Right atrium auricular region (tissue), 2 donors: Measurements from ENCODE around the gene ZNF507. TPM values are rescaled to one million over a fixed set of nuclear protein-coding genes. Genes with fewer than 3 reads are reported as not detected.

Experiments used
- DNase-seq: peaks from one replicate; pipeline ENCODE4 v3.0.0-alpha.2; 2019; ENCODE audit warnings: low spot score
- H3K27ac ChIP-seq, 2 donors: fragments of 200-600 bp; sonication (generic); 1 replicate in 1 of 2; 2 replicates in 1 of 2; pipeline ENCODE4 v1.5.1; 2016 to 2019
- H3K27me3 ChIP-seq, 2 donors: fragments of 200-600 bp; sonication (generic); one replicate each; pipeline versions ENCODE4 v1.5.1 to v1.6.0; 2017 to 2019
- H3K36me3 ChIP-seq: fragments of 200-600 bp; sonication (generic); one replicate; pipeline ENCODE4 v1.5.1; 2016
- H3K4me1 ChIP-seq, 2 donors: fragments of 200-600 bp; sonication (generic); one replicate each; pipeline versions ENCODE4 v1.5.1 to v1.6.0; 2017 to 2019
- H3K4me3 ChIP-seq, 2 donors: fragments of 200-600 bp; sonication (generic); 1 replicate in 1 of 2; 2 replicates in 1 of 2; pipeline ENCODE4 v1.5.1; 2017 to 2019; ENCODE audit warnings: mild to moderate bottlenecking in 1 of 2, moderate library complexity in 1 of 2
- H3K9me3 ChIP-seq, 2 donors: fragments of 200-600 bp; sonication (generic); one replicate each; pipeline ENCODE4 v1.5.1; 2019
- total RNA-seq, 2 donors: library from RNA; depleted of rRNA; stranded (reverse); fragments of >200 nt; gene quantifications; one replicate each; pipeline ENCODE4 v1.1.0, GENCODE V29; 2016
- TF ChIP-seq, protein P1 (sequence below), 2 donors: fragments of 200-600 bp; sonication (generic); IDR thresholded peaks; one replicate each; pipeline ENCODE4 v1.5.1; 2019; ENCODE audit warnings: antibody characterized with exemption in 2 of 2

The ZNF507 gene
- total RNA-seq, 2 donors from 2014 or later = 9.0 to 12.7 TPM

DNA sequence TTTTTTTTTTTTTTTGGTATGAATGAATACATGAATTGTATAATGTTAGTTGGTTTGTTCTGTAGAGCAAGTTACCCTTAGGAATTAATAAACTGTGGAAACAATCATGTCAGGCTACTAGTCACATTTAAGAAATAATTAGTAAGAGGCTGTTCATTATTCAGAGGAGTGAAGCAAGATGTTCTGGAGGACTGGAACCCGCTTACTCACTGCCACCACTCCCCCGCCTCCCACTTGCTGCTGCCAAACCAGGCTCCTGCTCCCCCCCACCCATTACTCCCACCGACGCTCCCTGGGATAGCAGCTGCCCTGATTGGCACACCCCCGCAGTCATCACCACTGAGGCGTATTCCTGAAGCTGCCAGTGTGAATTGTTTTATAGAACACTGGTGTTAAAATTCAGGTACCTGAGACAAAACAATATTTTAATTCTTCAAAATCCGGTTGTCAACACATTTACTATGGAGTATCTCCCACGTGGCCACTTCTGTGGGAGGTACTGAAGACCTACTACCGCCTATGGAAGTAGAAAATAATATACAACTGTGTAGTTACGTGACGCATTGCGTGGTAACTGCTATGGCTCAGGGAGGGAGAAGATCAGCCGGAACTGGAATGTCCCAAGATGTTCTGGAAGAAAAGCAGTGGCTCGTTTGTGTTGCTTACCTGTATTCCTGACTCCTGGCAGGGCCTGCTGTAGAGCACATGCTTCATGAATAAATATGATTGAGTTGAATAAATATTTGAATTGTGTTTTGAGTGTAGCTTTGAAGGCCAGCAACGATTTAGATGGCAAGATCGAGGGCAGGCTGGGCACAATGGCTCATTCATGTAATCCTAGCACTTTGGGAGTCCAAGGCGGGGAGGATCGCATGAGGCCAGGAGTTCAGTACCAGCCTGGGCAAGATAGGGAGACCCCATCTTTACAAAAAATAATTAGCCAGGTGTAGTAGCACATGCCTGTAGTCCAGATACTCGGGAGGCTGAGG lies 61.9 kb downstream of the ZNF507 start:
- Histone ChIP-seq H3K27me3 (no peaks in the 10 kb centered on the region), H3K4me1 (peaks cover 0 to 22% of the 10 kb centered on the region in 2 donors), H3K36me3 (peaks cover 15% of the 10 kb centered on the region), H3K27ac (peak overlapping the region; percentile 96 to 100), H3K4me3 (peak overlapping the region in 1 of 2 donors; percentile 86), H3K9me3 (no peaks in the 10 kb centered on the region)
- no peak for DNase-seq
- TF ChIP-seq, protein P1, sequence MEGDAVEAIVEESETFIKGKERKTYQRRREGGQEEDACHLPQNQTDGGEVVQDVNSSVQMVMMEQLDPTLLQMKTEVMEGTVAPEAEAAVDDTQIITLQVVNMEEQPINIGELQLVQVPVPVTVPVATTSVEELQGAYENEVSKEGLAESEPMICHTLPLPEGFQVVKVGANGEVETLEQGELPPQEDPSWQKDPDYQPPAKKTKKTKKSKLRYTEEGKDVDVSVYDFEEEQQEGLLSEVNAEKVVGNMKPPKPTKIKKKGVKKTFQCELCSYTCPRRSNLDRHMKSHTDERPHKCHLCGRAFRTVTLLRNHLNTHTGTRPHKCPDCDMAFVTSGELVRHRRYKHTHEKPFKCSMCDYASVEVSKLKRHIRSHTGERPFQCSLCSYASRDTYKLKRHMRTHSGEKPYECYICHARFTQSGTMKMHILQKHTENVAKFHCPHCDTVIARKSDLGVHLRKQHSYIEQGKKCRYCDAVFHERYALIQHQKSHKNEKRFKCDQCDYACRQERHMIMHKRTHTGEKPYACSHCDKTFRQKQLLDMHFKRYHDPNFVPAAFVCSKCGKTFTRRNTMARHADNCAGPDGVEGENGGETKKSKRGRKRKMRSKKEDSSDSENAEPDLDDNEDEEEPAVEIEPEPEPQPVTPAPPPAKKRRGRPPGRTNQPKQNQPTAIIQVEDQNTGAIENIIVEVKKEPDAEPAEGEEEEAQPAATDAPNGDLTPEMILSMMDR (IDR thresholded peaks at IDR 0.05) = no peak

DNA sequence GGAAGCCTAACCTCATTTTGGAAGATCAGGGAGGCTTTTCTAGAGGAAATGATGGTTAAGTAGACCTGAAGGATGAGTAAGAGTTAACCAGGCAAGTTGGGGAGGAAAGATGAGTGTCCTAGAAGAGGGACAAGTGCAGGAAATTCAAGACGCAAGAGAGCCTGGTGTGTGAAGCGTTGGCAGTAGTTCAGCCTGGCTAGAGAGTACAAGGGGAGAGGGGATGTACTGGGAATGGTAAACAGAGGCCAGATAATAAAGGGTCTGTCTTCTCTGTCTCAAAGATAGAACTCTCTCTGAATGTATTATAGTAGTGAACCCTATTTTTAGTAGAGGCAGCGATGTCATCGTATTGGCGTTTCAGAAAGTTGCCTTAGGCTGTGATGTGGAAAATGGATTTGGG lies 69.8 kb downstream of the ZNF507 start:
- TF ChIP-seq, protein P1 (IDR thresholded peaks at IDR 0.05) = no peak
- Histone ChIP-seq H3K4me3 (no peak overlapping the region), H3K9me3 (no peaks in the 10 kb centered on the region), H3K27me3 (no peaks in the 10 kb centered on the region), H3K4me1 (no peaks in the 10 kb centered on the region), H3K27ac (no peak overlapping the region), H3K36me3 (peaks cover 15% of the 10 kb centered on the region)
- no peak for DNase-seq

DNA sequence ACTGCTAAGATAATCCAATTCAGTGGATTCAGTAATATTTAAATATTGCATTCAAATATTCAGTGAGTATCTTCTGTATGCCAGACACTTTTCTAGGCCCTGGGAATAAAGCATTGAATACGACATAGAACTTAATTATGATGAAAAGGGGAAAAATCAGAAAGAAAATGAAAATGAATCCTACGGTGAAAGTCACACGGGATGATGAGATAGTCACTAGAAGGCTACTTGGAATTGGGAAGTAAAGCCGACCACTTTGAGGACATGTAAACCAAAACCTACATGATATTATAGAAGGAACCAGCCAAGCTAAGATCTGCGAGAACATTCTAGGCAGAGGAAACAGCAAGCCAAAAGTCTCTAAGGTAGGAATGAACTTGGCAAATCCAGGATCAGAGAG lies 70.3 kb downstream of the ZNF507 start:
- TF ChIP-seq, protein P1 (IDR thresholded peaks at IDR 0.05) = no peak
- DNase-seq = no peak
- Histone ChIP-seq H3K27ac (no peak overlapping the region), H3K9me3 (no peaks in the 10 kb centered on the region), H3K36me3 (peaks cover 15% of the 10 kb centered on the region), H3K4me1 (no peaks in the 10 kb centered on the region), H3K27me3 (no peaks in the 10 kb centered on the region), H3K4me3 (no peak overlapping the region)

DNA sequence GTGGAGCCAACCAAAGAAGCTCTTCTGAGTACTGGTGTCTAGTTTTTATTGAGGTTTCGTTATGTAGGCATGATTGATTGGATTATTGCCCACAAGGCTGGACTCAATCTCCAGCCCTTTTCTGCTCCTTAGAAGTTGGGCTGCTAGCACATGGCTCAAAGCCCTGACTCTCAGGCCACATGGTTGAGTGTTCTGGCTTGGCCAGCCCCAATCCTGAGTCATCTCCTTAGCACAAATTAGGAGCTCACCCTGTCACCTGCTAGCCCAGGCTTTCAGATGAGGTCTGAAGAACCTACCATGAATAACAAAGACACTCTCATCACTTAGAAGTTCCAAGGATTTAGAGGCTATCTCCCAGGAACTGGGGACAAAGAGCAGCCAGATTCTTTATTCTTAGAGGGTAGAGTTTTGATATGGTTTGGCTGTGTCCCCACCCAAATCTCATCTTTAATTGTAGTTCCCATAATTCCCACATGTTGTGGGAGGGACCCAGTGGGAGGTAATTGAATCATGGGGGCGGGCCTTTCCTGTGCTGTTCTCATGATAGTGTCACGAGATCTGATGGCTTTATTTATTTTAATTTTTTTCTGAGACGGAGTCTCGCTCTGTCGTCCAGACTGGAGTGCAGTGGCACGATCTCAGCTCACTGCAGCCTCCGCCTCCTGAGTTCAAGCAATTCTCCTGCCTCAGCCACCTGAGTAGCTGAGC lies 71.5 kb downstream of the ZNF507 start:
- H3K27ac ChIP-seq = no peak overlapping the region
- no peak for DNase-seq
- H3K9me3 ChIP-seq = no peaks in the 10 kb centered on the region
- H3K36me3 ChIP-seq = peaks cover 6% of the 10 kb centered on the region
- no peaks in the 10 kb centered on the region for H3K4me1 ChIP-seq
- H3K27me3 ChIP-seq = no peaks in the 10 kb centered on the region
- TF ChIP-seq, protein P1 (IDR thresholded peaks at IDR 0.05) = no peak
- no peak overlapping the region for H3K4me3 ChIP-seq

DNA sequence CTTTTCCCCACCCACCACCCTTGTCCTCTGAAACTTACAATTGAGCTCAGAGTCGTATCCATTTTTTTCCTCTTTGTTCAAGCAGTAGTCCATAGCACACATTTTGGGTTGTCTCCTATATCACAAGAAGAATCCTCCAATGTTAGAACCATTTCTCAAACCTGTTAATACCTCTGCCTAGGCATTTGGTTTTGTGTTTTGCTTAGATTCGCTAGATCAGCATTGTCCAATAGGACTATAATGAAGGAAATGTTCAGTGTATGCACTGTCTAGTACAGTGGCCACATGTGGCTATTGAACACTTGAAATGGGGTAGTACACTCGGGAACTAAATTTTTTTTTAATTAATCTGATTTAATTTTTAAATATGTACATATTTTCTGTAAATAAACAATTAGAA lies 72.7 kb downstream of the ZNF507 start:
- no peak for DNase-seq
- H3K27me3 ChIP-seq = no peaks in the 10 kb centered on the region
- H3K4me3 ChIP-seq = no peak overlapping the region
- H3K27ac ChIP-seq = no peak overlapping the region
- H3K36me3 ChIP-seq = no peaks in the 10 kb centered on the region
- no peaks in the 10 kb centered on the region for H3K4me1 ChIP-seq
- no peaks in the 10 kb centered on the region for H3K9me3 ChIP-seq
- TF ChIP-seq, protein P1 (IDR thresholded peaks at IDR 0.05) = no peak
